ENCODE data around the gene SPATA22. TPM values are rescaled to one million over a fixed set of nuclear protein-coding genes. Genes with fewer than 3 reads are reported as not detected.
"Not testable (repeated sequence)": the region's sequence is repeated elsewhere in the genome, so short reads cannot be mapped to it uniquely, and the experiment has no call there.

SPATA22 gene
- total and polyA plus RNA-seq, 2 donors: 0.23 to 1.0 TPM

DNA sequence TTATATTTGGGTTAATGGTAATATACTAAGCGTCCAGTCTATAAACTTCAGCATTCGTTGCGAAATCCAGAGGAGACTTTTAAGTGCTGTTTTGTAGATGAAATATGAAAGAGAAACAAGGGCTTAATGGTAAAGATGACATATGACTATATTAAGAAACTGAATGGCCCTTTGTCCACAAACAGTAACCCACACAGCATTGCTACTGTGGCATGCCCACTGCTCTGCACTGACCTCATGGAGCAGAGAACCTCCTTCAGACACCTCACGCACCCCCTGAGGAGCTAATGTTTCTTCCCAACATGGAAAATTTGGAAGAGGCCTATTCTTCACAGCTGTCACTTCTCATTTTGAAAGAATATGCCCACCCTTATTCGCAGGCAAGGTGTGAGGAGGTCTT is 30.8 kb upstream of the SPATA22 start:
- 60% methylated on average over 5 of the region's 5 CpGs for WGBS
- DNase-seq (ENCODE audit: extremely low spot score): no peak
- Histone ChIP-seq H3K27ac (ENCODE audit: low read depth) (no peak overlapping the region), H3K36me3 (ENCODE audit: insufficient read depth) (no peaks in the 10 kb centered on the region), H3K4me3 (ENCODE audit: low read depth, low read length) (no peak overlapping the region), H3K4me1 (ENCODE audit: insufficient read depth) (no peaks in the 10 kb centered on the region)

DNA sequence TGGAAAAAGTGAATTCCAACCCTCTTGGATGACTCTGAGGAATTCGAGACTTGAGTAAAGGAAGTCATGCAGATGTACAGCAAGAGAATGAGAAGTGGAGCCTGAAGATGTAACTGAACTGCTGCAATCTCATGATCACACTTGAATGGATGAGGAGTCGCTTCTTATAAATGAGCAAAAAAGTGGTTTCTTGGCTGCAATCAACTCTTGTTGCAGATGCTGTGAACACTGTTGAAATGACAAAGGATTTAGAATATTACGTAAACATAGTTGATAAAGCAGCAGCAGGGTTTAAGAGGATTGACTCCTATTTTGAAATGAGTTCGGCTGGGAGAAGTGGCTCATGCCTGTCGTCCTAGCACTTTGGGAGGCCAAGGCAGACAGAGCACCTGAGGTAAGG is 29.7 kb upstream of the SPATA22 start:
- no peak for DNase-seq (ENCODE audit: extremely low spot score)
- Histone ChIP-seq H3K4me3 (ENCODE audit: low read depth, low read length) (no peak overlapping the region), H3K36me3 (ENCODE audit: insufficient read depth) (no peaks in the 10 kb centered on the region), H3K27ac (ENCODE audit: low read depth) (no peak overlapping the region), H3K4me1 (ENCODE audit: insufficient read depth) (no peaks in the 10 kb centered on the region)
- WGBS: 46% methylated on average over 5 of the region's 5 CpGs

DNA sequence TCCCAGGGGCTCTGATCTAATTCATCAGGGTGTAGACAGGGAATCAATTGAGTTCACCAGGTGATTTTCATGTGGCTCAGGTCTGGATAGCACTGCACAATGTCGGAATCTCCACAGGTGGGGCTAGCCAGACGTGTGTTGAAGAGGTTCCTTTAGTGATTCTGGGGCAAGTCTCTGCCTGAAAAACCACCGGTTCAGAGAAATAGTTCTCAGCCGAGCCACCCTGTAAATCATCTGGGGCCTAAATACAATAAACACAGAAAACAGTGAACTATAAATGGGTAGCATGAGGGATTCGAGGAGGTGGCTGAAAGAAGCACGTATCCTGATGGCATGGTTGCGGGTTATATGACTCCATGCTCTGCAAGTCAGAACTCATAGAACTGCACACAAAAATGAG is 25.5 kb upstream of the SPATA22 start:
- Histone ChIP-seq H3K36me3 (ENCODE audit: insufficient read depth) (no peaks in the 10 kb centered on the region), H3K4me3 (ENCODE audit: low read depth, low read length) (no peak overlapping the region), H3K4me1 (ENCODE audit: insufficient read depth) (no peaks in the 10 kb centered on the region), H3K27ac (ENCODE audit: low read depth) (no peak overlapping the region)
- WGBS: 78% methylated on average over 7 of the region's 7 CpGs
- DNase-seq (ENCODE audit: extremely low spot score): no peak

DNA sequence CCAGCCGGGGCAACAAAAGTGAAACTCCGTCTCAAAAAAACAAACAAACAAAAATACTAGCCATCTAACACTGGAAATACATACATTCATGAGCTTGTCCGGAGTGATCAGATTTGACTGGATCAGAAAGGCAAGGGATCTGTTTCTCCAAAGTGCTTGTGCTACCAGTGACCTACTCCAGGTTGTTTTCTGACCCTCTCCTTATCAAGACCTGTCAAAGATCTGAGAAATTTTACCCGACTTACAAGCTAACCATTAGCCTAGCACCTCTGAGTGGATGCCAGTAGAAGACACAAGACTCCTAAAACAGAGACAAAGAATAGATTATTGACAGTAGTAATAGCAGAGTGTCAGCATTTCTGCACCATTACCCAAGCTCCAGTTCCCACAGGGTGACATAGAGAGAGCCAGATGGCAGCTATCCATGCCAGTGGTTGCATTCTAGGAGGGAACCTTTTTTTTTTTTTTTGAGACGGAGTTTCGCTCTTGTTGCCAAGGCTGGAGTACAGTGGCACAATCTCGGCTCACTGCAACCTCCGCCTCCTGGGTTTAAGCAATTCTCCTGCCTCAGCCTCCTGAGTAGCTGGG is 14.0 kb upstream of the SPATA22 start:
- Histone ChIP-seq H3K27ac (ENCODE audit: low read depth) (no peak overlapping the region), H3K4me3 (ENCODE audit: low read depth, low read length) (no peak overlapping the region), H3K4me1 (ENCODE audit: insufficient read depth) (no peaks in the 10 kb centered on the region), H3K36me3 (ENCODE audit: insufficient read depth) (no peaks in the 10 kb centered on the region)
- DNase-seq (ENCODE audit: extremely low spot score): no peak
- WGBS: 90% methylated on average over 8 of the region's 8 CpGs

DNA sequence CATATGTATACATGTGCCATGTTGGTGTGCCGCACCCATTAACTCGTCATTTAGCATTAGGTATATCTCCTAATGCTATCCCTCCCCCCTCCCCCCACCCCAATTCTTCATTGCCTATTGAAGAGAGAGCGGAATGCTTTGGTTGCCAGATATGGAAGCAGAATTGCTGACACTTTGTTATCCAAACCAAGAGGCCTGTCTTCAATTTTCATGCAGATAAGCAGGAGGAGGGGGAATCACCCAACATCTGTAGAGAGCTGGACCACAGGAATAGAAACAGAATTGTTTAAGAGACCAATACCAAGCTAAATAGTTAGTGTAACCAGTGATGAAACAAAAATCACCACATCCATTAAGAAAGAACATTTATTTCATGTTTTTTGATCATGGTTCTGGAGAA is 11.2 kb upstream of the SPATA22 start:
- WGBS: 64% methylated on average over 3 of the region's 3 CpGs
- DNase-seq (ENCODE audit: extremely low spot score): no peak
- Histone ChIP-seq H3K36me3 (ENCODE audit: insufficient read depth) (no peaks in the 10 kb centered on the region), H3K27ac (ENCODE audit: low read depth) (no peak overlapping the region), H3K4me3 (ENCODE audit: low read depth, low read length) (no peak overlapping the region), H3K4me1 (ENCODE audit: insufficient read depth) (no peaks in the 10 kb centered on the region)

DNA sequence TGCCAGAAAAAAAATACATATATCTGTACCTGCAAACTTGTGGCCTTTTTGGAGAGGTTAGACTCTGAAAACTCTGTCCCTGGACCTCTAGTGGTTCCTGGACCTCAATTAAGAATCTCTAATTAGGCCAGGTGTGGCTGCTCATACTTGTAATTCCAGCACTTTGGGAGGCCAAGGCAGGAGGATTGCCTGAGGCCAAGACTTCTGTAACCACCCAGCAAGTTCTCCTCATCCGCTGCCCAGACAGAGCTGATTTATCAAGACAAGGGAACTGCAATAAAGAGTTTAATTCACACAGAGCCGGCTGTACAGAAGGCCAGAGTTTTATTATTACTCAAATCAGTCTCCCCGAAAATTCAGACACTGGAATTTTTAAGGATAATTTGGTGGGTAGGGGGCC is 8.4 kb upstream of the SPATA22 start:
- H3K36me3 ChIP-seq (ENCODE audit: insufficient read depth): no peaks in the 10 kb centered on the region
- no peak for DNase-seq (ENCODE audit: extremely low spot score)
- no peaks in the 10 kb centered on the region for H3K4me1 ChIP-seq (ENCODE audit: insufficient read depth)
- WGBS: 74% methylated on average over 3 of the region's 3 CpGs
- H3K27ac ChIP-seq (ENCODE audit: low read depth): no peak overlapping the region
- H3K4me3 ChIP-seq (ENCODE audit: low read depth, low read length): no peak overlapping the region

DNA sequence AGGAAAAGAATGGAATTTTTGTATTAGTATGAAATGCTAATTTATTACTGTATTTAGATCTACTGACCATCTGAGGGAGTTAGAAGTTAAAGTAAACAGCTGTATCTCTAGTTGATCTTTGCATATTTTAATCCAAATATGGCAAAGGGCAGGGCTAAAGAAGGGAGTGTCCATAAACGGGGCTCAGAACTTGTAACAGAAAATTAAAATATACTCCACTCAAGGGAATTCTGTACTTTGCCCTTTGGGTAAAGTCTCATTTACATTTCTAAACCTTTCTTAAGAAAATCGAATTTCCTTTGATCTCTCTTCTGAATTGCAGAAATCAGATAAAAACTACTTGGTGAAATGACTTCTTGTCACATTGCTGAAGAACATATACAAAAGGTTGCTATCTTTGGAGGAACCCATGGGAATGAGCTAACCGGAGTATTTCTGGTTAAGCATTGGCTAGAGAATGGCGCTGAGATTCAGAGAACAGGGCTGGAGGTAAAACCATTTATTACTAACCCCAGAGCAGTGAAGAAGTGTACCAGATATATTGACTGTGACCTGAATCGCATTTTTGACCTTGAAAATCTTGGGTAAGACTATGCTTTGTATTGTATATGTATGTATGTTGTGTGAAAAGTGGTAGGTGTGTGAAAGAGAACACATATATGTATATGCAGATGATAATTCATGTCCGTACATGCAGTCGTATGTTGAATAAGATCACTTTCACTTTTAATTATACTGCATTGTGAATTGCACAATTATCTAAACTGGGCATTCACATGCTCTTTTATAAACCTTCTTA is 4.4 kb upstream of the SPATA22 start, which contains the start of gene ASPA:
ASPA (plus strand) TSS at position 186 of the 799 bp plus-strand sequence; CDS start at position 349, 163 bp downstream.
- 33% methylated on average over 7 of the region's 7 CpGs for WGBS
- H3K4me1 ChIP-seq (ENCODE audit: insufficient read depth): no peaks in the 10 kb centered on the region
- peak within 1 kb of the TSS; percentile 74 for H3K27ac ChIP-seq (ENCODE audit: low read depth)
- no peaks in the 10 kb centered on the region for H3K36me3 ChIP-seq (ENCODE audit: insufficient read depth)
- H3K4me3 ChIP-seq (ENCODE audit: low read depth, low read length): peak within 1 kb of the TSS; percentile 38
- DNase-seq (ENCODE audit: extremely low spot score): no peak

DNA sequence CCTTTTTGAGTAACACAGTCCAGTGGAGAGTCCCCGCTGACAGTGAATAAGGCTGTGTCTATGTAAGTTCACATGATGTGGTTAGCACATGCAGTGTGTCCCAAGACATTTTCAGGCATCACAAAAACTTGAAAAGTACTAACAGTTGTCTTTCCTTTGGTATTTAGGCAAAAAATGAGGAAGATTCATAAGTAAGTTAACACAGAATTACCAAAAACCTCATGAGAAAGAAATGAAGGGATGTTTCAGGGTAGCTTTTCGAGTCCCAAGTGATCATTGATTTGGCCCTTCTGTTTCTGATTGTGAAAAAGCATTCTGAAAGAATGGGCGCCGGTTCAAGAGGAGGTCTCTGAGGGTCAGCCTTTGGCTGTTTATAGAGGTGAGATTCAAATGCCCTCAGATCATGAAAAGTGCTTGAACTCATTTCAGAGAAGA is 3.6 kb upstream of the SPATA22 start:
- Histone ChIP-seq H3K36me3 (ENCODE audit: insufficient read depth) (no peaks in the 10 kb centered on the region), H3K4me3 (ENCODE audit: low read depth, low read length) (no peak overlapping the region), H3K27ac (ENCODE audit: low read depth) (peak overlapping the region; percentile 50), H3K4me1 (ENCODE audit: insufficient read depth) (no peaks in the 10 kb centered on the region)
- no peak for DNase-seq (ENCODE audit: extremely low spot score)
- WGBS: 59% methylated on average over 4 of the region's 4 CpGs

DNA sequence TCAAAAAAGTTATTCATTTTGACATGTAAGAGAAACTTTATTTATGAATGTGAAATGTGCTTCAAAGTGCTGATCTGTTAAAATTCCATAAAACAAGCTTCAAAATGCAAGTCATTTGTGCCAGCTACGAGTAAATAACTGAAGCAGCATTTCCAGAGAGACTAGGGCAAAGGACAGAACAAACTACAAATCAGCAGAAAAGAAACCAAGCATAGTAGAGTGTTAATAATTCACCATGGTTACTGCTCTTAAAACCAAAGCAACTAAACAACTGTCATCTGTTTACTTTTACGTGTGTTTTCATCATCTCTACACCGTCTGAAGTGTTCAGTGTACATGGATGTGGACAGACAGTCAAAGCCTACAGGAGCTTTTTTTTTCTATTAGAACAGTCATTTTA is 2.6 kb upstream of the SPATA22 start:
- no peaks in the 10 kb centered on the region for H3K4me1 ChIP-seq (ENCODE audit: insufficient read depth)
- H3K27ac ChIP-seq (ENCODE audit: low read depth): peak overlapping the region; percentile 50
- WGBS: 20% methylated on average over 3 of the region's 3 CpGs
- no peaks in the 10 kb centered on the region for H3K36me3 ChIP-seq (ENCODE audit: insufficient read depth)
- no peak overlapping the region for H3K4me3 ChIP-seq (ENCODE audit: low read depth, low read length)
- DNase-seq (ENCODE audit: extremely low spot score): peak; percentile 35

DNA sequence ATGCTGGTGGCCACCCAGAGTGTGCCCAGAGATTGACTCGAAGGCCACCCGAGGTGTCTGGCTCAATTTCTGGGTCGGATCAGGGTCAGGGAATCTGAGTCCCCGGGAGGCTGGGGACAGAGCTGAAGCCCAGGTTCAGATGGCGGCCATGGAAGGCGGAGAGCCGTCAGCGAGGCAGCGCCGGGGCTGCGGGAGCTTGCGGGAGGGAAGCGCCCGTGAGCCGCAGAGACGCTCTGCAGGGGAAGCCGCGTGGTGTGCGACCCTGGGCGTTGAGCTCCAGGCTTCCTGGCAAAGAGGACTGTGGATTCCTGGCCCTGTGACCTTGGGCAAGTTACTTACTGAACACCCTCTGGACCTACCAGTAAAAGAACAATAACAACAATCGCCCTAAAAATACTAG is 518 bp upstream of the SPATA22 start:
- Histone ChIP-seq H3K27ac (ENCODE audit: low read depth) (no peak overlapping the region), H3K36me3 (ENCODE audit: insufficient read depth) (no peaks in the 10 kb centered on the region), H3K4me1 (ENCODE audit: insufficient read depth) (no peaks in the 10 kb centered on the region), H3K4me3 (ENCODE audit: low read depth, low read length) (no peak overlapping the region)
- 96% methylated on average over 21 of the region's 21 CpGs for WGBS
- no peak for DNase-seq (ENCODE audit: extremely low spot score)

DNA sequence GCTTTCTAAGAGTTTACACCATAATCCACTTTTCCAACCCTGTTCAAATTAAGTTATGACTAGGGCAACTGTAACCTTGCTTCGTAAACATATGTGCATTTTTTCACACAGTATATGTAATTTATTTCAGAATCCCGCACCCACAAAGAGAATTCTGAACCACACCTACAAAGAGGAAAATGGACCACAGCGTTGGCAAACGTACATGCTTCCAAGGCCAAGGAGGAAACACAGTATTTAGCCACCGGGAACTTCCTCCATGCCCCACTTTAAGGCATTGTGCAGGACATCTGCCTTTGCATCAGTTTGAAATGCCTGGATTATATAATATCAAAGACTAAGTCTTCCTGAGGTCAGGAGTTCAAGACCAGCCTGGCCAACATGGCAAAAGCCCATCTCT is 2.1 kb downstream of the SPATA22 start:
- H3K27ac ChIP-seq (ENCODE audit: low read depth): no peak overlapping the region
- no peaks in the 10 kb centered on the region for H3K4me1 ChIP-seq (ENCODE audit: insufficient read depth)

DNA sequence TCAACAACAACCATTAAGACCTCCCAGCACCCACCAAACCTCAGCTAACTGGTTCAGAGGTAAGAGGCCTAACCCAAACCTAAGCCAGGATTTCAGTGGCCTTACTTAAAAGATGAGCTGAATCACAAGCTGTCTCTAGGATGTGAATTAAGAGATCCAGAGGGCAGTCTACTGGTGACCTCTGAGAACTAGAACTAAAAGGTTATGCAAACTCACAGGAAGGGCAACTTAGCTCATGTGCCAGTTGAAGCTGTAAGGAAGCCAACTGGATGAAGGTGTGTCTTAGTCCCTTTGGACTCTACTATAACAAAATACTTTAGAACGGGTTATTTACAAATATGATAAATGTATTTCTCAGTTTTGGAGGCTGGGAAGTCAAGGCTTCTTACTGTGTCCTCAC is 5.3 kb downstream of the SPATA22 start:
- H3K4me1 ChIP-seq (ENCODE audit: insufficient read depth); DNase-seq (ENCODE audit: extremely low spot score); H3K27ac ChIP-seq (ENCODE audit: low read depth); H3K4me3 ChIP-seq (ENCODE audit: low read depth, low read length); H3K36me3 ChIP-seq (ENCODE audit: insufficient read depth): not testable (repeated sequence)
- 80% methylated on average over 1 of the region's 1 CpG for WGBS

More for the DNA sequence above, 2.1 kb downstream of the SPATA22 start:
- no peak for DNase-seq (ENCODE audit: extremely low spot score)
- Histone ChIP-seq H3K4me3 (ENCODE audit: low read depth, low read length) (no peak overlapping the region), H3K36me3 (ENCODE audit: insufficient read depth) (no peaks in the 10 kb centered on the region)
- 79% methylated on average over 5 of the region's 5 CpGs for WGBS

DNA sequence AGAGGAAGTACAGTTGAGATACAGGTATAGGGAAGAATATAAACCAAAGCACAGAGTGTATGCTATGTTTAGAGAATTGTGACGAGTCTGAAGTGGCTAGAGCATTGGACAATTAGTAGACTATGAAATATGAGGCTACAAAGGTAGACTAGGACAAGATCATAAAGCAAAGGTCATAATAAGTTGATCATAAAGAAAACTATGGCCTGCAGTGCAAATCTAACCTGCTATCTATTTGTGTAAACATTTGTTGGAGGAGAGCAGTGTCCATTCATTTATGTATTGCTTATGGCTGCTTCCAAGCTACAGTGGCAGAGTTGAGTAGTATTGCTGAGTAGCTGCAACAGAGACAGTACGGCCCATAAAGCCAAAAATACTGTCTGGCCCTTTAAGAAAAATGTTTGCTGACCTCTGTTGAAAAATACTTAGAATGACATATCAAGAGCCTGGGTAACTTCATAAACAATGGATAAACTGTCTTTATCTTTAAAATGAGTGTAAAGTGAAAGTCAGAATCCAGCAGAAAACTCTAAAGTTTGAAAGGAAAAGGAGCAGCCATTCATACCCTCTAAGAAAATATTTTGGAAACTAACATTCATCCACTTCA is 23.5 kb downstream of the SPATA22 start:
- DNase-seq (ENCODE audit: extremely low spot score): no peak
- Histone ChIP-seq H3K4me3 (ENCODE audit: low read depth, low read length) (no peak overlapping the region), H3K27ac (ENCODE audit: low read depth) (no peak overlapping the region), H3K4me1 (ENCODE audit: insufficient read depth) (no peaks in the 10 kb centered on the region), H3K36me3 (ENCODE audit: insufficient read depth) (no peaks in the 10 kb centered on the region)
- 34% methylated on average over 2 of the region's 2 CpGs for WGBS

DNA sequence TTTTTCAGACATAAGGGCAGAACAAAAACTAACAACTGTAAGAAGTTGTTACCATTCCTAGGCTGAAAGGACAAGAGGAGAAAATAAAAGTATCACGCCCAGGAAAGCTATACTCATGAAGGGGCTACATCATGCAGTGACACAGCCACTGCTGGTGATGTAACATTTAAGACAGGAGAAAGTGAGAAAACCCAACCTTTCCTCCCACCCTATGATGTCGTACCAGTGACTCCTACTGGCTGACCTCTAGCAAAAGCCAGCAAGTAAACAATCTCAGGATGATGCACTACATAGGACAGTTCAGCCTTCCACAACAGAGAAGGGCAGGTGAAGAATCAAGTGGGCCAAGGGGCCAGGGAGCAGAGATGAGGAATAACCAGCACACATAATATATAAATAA is 24.0 kb downstream of the SPATA22 start:
- Histone ChIP-seq H3K27ac (ENCODE audit: low read depth) (no peak overlapping the region), H3K4me3 (ENCODE audit: low read depth, low read length) (no peak overlapping the region), H3K36me3 (ENCODE audit: insufficient read depth) (no peaks in the 10 kb centered on the region), H3K4me1 (ENCODE audit: insufficient read depth) (no peaks in the 10 kb centered on the region)
- DNase-seq (ENCODE audit: extremely low spot score): no peak
- WGBS: 56% methylated on average over 2 of the region's 2 CpGs

Data from urinary bladder (tissue), 4 donors.